HepG2 (cell line): ENCODE data around the gene AHCYL2. TPM values are rescaled to one million over a fixed set of nuclear protein-coding genes. Genes with fewer than 3 reads are reported as not detected.
"Not testable (repeated sequence)": the region's sequence is repeated elsewhere in the genome, so short reads cannot be mapped to it uniquely, and the experiment has no call there.

Experiments
- ATAC-seq: fragments of 200-7000 bp; cut with Tn5 transposase; 3 replicates; pipeline ENCODE4 v1.9.1; 2020; ENCODE audit warnings: mild to moderate bottlenecking, moderate library complexity
- BruUV-seq: library from RNA; stranded (reverse); fragments of 400-500 nt; replicated peaks from 2 replicates; lab custom pipeline; 2021; lab: Mats Ljungman, UMichigan
- CTCF ChIA-PET: fragments of 300-600 bp; formaldehyde crosslinking; extraction: SDS; loops from one replicate; lab custom pipeline; 2021; ENCODE audit warnings: low total read pairs, inconsistent platforms, low intra/inter-chr PET ratio; lab: Yijun Ruan, JAX
- POLR2A ChIA-PET: fragments of 350-600 bp; sonication (Branson Sonifier 250); formaldehyde crosslinking; loops from one replicate; lab custom pipeline; 2020; ENCODE audit warnings: antibody characterized with exemption, inconsistent platforms; lab: Yijun Ruan, JAX
- DNase-seq: peaks from one replicate; pipeline ENCODE4 v3.0.0-alpha.2; 2015; ENCODE audit warnings: low spot score
- FAIRE-seq: peaks from 3 replicates; lab custom pipeline; 2011; peaks lifted over from hg19 to GRCh38; lab: Jason Lieb, UNC
- H2AFZ ChIP-seq: one replicate; pipeline ENCODE4 v1.6.1; 2011; ENCODE audit warnings: low read length, inconsistent platforms
- H3K27ac ChIP-seq: fragments of 300-600 bp; 3 replicates; pipeline ENCODE4 v1.8.0; 2011; ENCODE audit warnings: mixed run types, mild to moderate bottlenecking, mixed read lengths, low read length, inconsistent platforms; ENCODE audit not compliant: insufficient read depth; ENCODE audit errors: extremely low read length
- H3K27me3 ChIP-seq, 2 experiments: fragments of 200-600 bp in 1 of 2; 2 replicates in 1 of 2; 3 replicates in 1 of 2; pipeline versions ENCODE4 v1.6.0 to v1.8.0; 2011; ENCODE audit warnings: low read length in 2 of 2, mild to moderate bottlenecking in 2 of 2, moderate library complexity in 2 of 2, inconsistent platforms in 1 of 2; ENCODE audit not compliant: insufficient read depth in 2 of 2, control insufficient read depth in 1 of 2
- H3K36me3 ChIP-seq, 2 experiments: fragments of 200-600 bp in 1 of 2; replicated peaks in 1 of 2; 2 replicates in 1 of 2; 3 replicates in 1 of 2; pipeline versions ENCODE4 v1.5.1 to v1.8.0; 2011; ENCODE audit warnings: low read length in 2 of 2, inconsistent platforms in 1 of 2; ENCODE audit not compliant: insufficient read depth in 2 of 2, control insufficient read depth in 1 of 2
- H3K4me1 ChIP-seq: 2 replicates; pipeline ENCODE4 v1.5.1; 2012; ENCODE audit warnings: low read length, inconsistent platforms; ENCODE audit not compliant: insufficient read depth
- H3K4me2 ChIP-seq: 2 replicates; pipeline ENCODE4 v1.6.0; 2011; ENCODE audit warnings: low read depth, low read length, inconsistent platforms
- H3K4me3 ChIP-seq, 3 experiments: fragments of 200-600 bp in 1 of 3; sonication (generic), shearing (Covaris generic) in 1 of 3; replicated peaks in 1 of 3; 2 replicates each; pipeline ENCODE4 v1.5.1; 2011 to 2016; ENCODE audit warnings: low read length in 3 of 3, inconsistent platforms in 2 of 3, low read depth in 2 of 3, mild to moderate bottlenecking in 2 of 3, control low read depth in 1 of 3, mixed read lengths in 1 of 3; ENCODE audit not compliant: insufficient read depth in 1 of 3
- H3K79me2 ChIP-seq: one replicate; pipeline ENCODE4 v1.6.1; 2011; ENCODE audit warnings: low read length, inconsistent platforms; ENCODE audit not compliant: insufficient read depth
- H3K9ac ChIP-seq: 2 replicates; pipeline ENCODE4 v1.6.0; 2011; ENCODE audit warnings: mild to moderate bottlenecking, low read depth, low read length, inconsistent platforms; ENCODE audit not compliant: insufficient read depth
- H3K9me3 ChIP-seq: 2 replicates; pipeline ENCODE4 v1.5.1; 2012; ENCODE audit warnings: mild to moderate bottlenecking, low read length
- H4K20me1 ChIP-seq: 2 replicates; pipeline ENCODE4 v1.6.0; 2011; ENCODE audit warnings: inconsistent platforms, mild to moderate bottlenecking, low read length, moderate library complexity; ENCODE audit not compliant: insufficient read depth
- ARNT2 ChIP-seq: sonication (generic); formaldehyde crosslinking; IDR thresholded peaks from 2 replicates; pipeline ENCODE4 v1.8.0; 2022; ENCODE audit warnings: mild to moderate bottlenecking, low read depth, missing genetic modification reagents, moderate library complexity
- KLF6 ChIP-seq: IDR thresholded peaks from 2 replicates; pipeline ENCODE4 v1.8.0; 2016; ENCODE audit warnings: missing biosample characterization, missing genetic modification reagents
- MIXL1 ChIP-seq: IDR thresholded peaks from 2 replicates; pipeline ENCODE4 v1.6.1; 2016
- NONO ChIP-seq, 2 experiments: fragments of 450-650 bp in 1 of 2; sonication (generic) in 1 of 2; formaldehyde crosslinking in 1 of 2; IDR thresholded peaks in 1 of 2; conservative IDR thresholded peaks in 1 of 2; 2 replicates each; pipeline versions ENCODE4 v1.6.1 to v1.8.0; 2017 to 2022; ENCODE audit warnings: mild to moderate bottlenecking in 1 of 2, missing genetic modification reagents in 1 of 2, moderate library complexity in 1 of 2
- REST ChIP-seq, 2 experiments: IDR thresholded peaks; 2 replicates each; pipeline ENCODE4 v1.6.1; 2011 to 2012; ENCODE audit warnings: low read length in 2 of 2, borderline replicate concordance in 1 of 2, low read depth in 1 of 2, mild to moderate bottlenecking in 1 of 2, moderate library complexity in 1 of 2
- SMAD3 ChIP-seq: sonication (generic); formaldehyde crosslinking; IDR thresholded peaks from 2 replicates; pipeline ENCODE4 v1.4.0; 2020; ENCODE audit warnings: missing genetic modification reagents
- ZNF354B ChIP-seq: sonication (generic); formaldehyde crosslinking; IDR thresholded peaks from 2 replicates; pipeline ENCODE4 v1.8.0; 2022; ENCODE audit warnings: mild to moderate bottlenecking, missing genetic modification reagents
- WGBS: methylation state at CpG from one replicate; pipeline ENCODE4 v1.1.6; 2017; ENCODE audit warnings: low lambda C conversion rate; 5-methylcytosine and 5-hydroxymethylcytosine counted together
- in situ Hi-C: cut with HindIII; loops from 2 replicates; pipeline ENCODE4 v1.10.0; 2017; ENCODE audit warnings: low pct_unique_long_range_greater_than_20kb; ENCODE audit not compliant: extremely low pct_ligation_motif_present
- intact Hi-C: fragments of 100-400 bp; cut with micrococcal nuclease; formaldehyde crosslinking; loops from one replicate; pipeline ENCODE4 v1.10.0; 2022; ENCODE audit not compliant: unreplicated experiment
- polyA plus RNA-seq, 8 experiments: library from polyadenylated mRNA; depleted of rRNA in 3 of 8; stranded (reverse) in 7 of 8; unstranded in 1 of 8; fragments of >200 nt; fragmentation: Illumina TruSeq in 4 of 8; extraction: Trizol in 4 of 8; gene quantifications; 2 replicates each; pipeline versions ENCODE4 v1.2.1 to v1.2.3, GENCODE V29; 2011 to 2016; ENCODE audit warnings: low read depth in 4 of 8, missing spikeins in 1 of 8, mixed read lengths in 1 of 8; ENCODE audit not compliant: insufficient read depth in 1 of 8
- total RNA-seq, 5 experiments: library from RNA; depleted of rRNA; stranded (reverse); fragments of >200 nt; fragmentation: Illumina TruSeq; extraction: Trizol; gene quantifications; 2 replicates each; pipeline ENCODE4 v1.2.3, GENCODE V29; 2016; ENCODE audit warnings: low read depth in 1 of 5

Gene AHCYL2
- total and polyA plus RNA-seq, 2 of the 13 experiments (the other 11 are each of a cell fraction or from before 2014, with no cell fraction given) = 9.5 to 14.7 TPM

DNA sequence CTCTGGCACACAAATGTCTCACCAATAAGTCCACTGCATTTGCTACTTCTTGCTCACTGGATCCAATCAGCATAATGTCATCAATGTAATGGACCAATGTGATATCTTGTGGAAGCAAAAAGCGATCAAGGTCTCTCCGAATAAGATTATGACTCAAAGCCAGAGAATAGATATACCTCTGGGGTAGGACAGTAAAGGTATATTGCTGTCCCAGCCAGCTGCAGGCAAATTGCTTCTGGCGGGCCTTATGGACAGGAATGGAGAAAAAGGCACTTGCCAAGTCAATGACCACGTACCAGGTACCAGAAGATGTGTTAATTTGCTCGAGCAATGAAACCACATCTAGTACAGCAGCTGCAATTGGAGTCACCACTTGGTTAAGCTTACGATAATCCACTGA lies 222.6 kb downstream of the AHCYL2 start:
- H4K20me1 ChIP-seq, DNase-seq, CTCF ChIA-PET, H3K79me2 ChIP-seq, ATAC-seq, FAIRE-seq, H3K9ac ChIP-seq, H3K9me3 ChIP-seq, H3K4me3 ChIP-seq, BruUV-seq, intact Hi-C loops, POLR2A ChIA-PET, H3K27ac ChIP-seq, in situ Hi-C loops, H3K4me2 ChIP-seq, H3K27me3 ChIP-seq, H2AFZ ChIP-seq, H3K4me1 ChIP-seq: not testable (repeated sequence)
- peaks cover 0 to 11% of the 10 kb centered on the region in 2 experiments; a peak in 3 of 5 replicates for H3K36me3 ChIP-seq
- 96% methylated on average over 5 of the region's 6 CpGs for WGBS

- BruUV-seq, H3K4me2 ChIP-seq, in situ Hi-C loops, H3K4me1 ChIP-seq, FAIRE-seq, ATAC-seq, H2AFZ ChIP-seq, intact Hi-C loops, H3K4me3 ChIP-seq, H4K20me1 ChIP-seq, POLR2A ChIA-PET, H3K27ac ChIP-seq, H3K79me2 ChIP-seq, CTCF ChIA-PET, DNase-seq, H3K9ac ChIP-seq, H3K9me3 ChIP-seq, H3K27me3 ChIP-seq: not testable (repeated sequence)
- peaks cover 0 to 11% of the 10 kb centered on the region in 2 experiments; a peak in 3 of 5 replicates for H3K36me3 ChIP-seq
- 92% methylated on average over 2 of the region's 2 CpGs for WGBS
Observed at GRCh38 chr7:129448608-129449007, 223.8 kb downstream of the AHCYL2 start.

GRCh38 chr7:129450295-129450694 lies 225.5 kb downstream of the AHCYL2 start:
- Histone ChIP-seq H3K4me1 (no peaks in the 10 kb centered on the region), H3K9me3 (no peaks in the 10 kb centered on the region), H4K20me1 (no peaks in the 10 kb centered on the region)
- TF ChIP-seq REST (IDR thresholded peaks at IDR 0.05; ENCODE audit: borderline replicate concordance in 1 of 2, low read depth in 1 of 2, low read length in 2 of 2) (no peak), ZNF354B (CRISPR knock-in tag) (no peak), SMAD3 (no peak), NONO (IDR thresholded peaks at IDR 0.05) (no peak), NONO (CRISPR knock-in tag; conservative IDR thresholded peaks at IDR 0.05) (no peak), MIXL1 (CRISPR knock-in tag) (no peak), ARNT2 (CRISPR knock-in tag) (no peak), KLF6 (CRISPR knock-in tag) (no peak)
- TF ChIP-seq, all 625 proteins: peak for 0
- Histone ChIP-seq H3K4me3 (no peak overlapping the region), H3K4me2 (no peak overlapping the region), H2AFZ (no peak overlapping the region), H3K36me3 (peaks cover 1 to 17% of the 10 kb centered on the region in 2 experiments; a peak in 2 of 5 replicates), H3K27ac (no peak overlapping the region), H3K9ac (no peak overlapping the region), H3K27me3 (no peaks in the 10 kb centered on the region), H3K79me2 (no peaks in the 10 kb centered on the region)
- ChIA-PET POLR2A (no interaction called here), CTCF (no interaction called here)
- intact Hi-C loops (no loop called here), in situ Hi-C loops (no loop called here)
- FAIRE-seq (no peak), DNase-seq (no peak), ATAC-seq (no peak)
- no TSS peak for BruUV-seq
